ENCODE measurements around the gene ABCB8.
"Not testable (repeated sequence)": the region's sequence is repeated elsewhere in the genome, so short reads cannot be mapped to it uniquely, and the experiment has no call there.

The ABCB8 gene

DNA sequence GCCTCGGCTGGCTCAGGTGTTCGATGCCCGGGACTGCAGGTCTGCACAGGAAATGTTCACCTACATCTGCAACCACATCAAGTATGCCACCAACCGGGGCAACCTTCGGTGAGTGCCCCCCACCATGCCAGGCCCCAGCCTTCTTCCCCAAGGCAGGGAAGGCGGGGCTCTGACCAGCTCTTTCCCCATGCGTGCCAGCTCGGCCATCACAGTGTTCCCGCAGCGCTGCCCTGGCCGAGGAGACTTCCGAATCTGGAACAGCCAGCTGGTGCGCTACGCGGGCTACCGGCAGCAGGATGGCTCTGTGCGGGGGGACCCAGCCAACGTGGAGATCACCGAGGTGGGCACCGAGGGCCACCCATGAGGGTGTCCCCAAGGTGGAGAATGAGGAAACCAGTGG lies 29.9 kb upstream of the ABCB8 start:
- no peak for DNase-seq (ENCODE audit: low spot score)

DNA sequence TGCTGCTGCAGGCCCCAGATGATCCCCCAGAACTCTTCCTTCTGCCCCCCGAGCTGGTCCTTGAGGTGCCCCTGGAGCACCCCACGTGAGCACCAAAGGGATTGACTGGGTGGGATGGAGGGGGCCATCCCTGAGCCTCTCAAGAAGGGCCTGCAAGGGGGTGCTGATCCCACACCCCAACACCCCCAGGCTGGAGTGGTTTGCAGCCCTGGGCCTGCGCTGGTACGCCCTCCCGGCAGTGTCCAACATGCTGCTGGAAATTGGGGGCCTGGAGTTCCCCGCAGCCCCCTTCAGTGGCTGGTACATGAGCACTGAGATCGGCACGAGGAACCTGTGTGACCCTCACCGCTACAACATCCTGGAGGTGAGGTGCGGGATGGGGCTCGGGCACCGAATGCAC lies 29.2 kb upstream of the ABCB8 start:
- no peak for DNase-seq (ENCODE audit: low spot score)

DNA sequence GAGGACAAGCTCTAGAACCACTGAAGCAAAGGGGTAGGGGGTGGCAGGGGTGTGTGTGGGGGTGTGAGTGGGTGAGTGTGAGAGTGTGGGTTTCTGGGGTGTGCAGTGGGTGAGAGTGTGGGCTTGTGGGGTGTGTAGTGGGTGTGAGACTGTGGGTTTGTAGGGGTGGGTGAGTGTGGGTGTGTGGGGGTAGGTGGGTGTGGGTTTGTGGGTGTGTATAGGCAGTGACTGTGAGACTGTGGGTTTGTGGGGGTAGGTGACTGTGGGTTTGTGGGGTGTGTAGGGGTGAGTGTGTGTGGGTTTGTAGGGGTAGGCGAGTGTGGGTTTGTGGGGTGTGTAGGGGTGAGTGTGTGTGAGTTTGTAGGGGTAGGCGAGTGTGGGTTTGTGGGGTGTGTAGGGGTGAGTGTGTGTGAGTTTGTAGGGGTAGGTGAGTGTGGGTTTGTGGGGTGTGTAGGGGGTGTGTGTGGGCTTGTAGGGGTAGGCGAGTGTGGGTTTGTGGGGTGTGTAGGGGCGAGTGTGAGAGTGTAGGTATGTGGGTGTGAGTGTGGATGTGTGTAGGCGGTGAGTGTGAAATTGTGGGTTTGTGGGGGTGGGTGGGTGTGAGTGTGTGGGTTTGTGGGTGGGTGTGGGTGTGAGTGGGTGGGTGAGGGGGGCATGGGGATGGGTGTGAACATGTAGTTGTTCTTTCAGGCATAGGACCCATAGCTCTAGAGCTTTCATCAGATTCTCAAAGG lies 28.6 kb upstream of the ABCB8 start:
- DNase-seq (ENCODE audit: low spot score): no peak

DNA sequence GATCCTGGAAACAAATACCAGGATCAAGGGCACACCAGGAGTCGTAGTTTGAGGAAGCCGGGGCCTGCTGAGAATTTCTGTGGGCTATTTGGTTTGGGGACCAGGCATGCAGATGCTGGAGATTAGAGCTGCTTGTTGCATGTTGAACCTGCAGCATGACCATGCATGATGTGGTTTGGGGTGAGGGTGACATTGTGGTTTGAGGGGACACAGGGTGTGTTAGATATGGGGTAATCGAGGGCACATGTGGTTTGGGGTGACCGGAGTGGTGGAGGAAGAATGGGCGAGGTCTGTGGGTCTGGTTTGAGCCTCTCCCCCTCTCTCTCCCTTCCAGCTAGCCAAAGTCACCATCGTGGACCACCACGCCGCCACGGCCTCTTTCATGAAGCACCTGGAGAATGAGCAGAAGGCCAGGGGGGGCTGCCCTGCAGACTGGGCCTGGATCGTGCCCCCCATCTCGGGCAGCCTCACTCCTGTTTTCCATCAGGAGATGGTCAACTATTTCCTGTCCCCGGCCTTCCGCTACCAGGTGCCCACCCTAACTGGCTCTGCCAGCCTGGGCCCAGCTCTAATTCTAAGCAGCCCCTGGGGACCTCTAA lies 27.3 kb upstream of the ABCB8 start:
- DNase-seq (ENCODE audit: low spot score): no peak

DNA sequence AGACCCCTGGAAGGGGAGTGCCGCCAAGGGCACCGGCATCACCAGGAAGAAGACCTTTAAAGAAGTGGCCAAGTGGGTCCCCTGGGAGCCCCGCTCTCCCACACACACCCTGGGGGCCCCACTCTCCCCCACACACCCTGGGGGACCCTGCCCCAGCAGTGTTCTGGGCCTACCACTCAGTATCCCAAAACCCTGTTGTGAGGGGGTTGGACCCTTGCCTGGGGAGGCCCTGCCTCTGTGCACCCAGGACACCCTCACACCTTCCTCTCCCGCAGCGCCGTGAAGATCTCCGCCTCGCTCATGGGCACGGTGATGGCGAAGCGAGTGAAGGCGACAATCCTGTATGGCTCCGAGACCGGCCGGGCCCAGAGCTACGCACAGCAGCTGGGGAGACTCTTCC lies 26.7 kb upstream of the ABCB8 start:
- no peak for DNase-seq (ENCODE audit: low spot score)

DNA sequence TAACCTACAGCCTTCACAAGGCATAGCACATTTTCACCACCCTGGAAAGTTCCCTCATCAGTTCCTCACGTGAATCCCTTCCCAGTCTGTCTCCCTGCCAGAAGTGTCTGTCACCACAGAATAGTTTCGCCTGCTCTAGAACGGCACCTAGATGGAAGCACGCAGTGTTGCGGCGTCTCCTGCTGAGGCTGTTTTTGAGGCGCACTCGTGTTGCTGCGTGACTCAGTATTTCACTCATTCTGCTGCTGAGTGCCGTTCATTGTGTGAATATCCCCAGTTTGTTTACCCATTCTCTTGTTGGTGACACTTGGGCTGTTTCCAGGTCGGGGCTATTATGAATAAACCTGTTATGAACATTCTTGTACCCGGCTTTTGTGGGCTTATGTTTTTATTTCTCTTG lies 24.7 kb upstream of the ABCB8 start:
- DNase-seq (ENCODE audit: low spot score): no peak

DNA sequence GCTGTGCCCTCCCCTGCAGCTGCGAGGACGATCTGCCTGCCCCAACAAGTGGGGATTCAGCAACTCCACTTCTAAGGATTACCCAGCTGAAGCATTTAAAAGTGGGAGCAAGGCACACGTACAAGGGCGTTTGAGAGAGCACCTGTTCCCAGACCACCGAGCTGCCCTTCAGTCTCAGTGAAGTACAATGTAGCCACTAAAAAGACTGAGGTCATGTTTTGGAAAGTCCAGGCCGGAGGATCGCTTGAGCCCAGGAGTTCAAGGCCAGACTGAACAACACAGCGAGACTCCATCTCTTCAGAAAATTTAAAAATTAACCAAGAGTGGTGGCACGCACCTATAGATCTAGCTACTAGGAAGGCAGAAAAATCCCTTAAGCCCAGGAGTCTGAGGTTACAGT lies 22.7 kb upstream of the ABCB8 start:
- DNase-seq (ENCODE audit: low spot score): no peak

DNA sequence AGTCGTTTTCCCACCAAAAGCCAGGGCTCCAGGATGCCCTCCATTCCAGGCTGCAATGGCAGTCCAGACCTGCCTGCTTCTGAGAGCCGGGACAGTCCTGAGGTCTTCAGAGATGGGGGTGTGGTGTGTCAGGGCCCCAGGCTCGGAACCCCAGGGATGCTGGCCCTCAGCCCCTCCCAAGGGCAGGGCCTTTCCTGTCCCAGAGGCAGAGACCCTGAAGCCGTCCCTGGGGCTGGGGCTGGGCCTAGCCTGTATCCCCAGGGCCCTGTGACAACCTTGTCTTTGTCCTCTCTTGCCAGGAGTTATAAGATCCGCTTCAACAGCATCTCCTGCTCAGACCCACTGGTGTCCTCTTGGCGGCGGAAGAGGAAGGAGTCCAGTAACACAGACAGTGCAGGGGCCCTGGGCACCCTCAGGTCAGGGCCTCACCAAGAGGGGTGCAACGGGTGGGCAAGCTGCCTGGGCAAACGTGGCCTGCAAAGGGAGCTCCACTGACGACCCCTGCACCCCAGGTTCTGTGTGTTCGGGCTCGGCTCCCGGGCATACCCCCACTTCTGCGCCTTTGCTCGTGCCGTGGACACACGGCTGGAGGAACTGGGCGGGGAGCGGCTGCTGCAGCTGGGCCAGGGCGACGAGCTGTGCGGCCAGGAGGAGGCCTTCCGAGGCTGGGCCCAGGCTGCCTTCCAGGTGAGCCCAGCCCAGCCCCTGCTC lies 21.5 kb upstream of the ABCB8 start:
- DNase-seq (ENCODE audit: low spot score): no peak

DNA sequence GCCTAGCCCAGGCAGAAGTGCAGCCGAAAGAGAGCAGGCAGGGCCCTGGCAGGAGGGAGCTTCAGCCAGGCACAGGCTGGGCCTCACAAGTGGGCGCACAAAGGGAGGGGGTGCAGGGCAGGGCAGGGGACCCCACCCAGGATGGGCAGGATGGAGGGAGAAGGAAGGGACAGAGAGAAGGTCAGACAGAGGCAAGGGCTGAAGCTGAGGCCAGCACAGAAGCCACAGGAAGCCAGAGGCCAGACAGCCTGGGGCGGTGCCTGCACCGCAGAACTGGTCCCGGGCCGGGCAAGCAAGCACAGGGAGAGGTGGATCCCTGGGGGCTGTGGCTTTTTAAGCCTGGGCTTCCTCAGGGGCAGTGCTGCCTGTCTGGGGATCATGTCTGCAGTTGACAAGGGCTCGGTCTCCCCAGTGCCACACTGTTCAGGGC lies 20.8 kb upstream of the ABCB8 start:
- no peak for DNase-seq (ENCODE audit: low spot score)

DNA sequence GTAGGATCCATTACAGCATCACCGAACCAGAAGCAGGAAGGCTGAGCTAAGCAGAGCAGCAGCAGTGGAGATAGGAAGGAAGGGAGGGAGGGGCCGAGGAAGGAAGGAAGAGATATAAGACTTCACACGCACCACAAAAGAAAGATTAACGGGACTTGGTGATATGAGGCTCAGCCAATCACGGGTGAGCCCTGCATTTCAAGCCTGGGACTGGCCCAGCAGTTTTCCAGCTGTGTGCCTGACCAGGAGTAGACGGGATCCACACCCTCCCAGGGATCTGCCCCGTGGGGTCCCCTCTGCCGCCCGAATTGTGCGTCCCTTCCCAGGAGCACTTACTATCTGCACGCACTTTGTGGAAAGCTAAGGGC lies 20.1 kb upstream of the ABCB8 start:
- peak; percentile 69 for DNase-seq (ENCODE audit: low spot score)

DNA sequence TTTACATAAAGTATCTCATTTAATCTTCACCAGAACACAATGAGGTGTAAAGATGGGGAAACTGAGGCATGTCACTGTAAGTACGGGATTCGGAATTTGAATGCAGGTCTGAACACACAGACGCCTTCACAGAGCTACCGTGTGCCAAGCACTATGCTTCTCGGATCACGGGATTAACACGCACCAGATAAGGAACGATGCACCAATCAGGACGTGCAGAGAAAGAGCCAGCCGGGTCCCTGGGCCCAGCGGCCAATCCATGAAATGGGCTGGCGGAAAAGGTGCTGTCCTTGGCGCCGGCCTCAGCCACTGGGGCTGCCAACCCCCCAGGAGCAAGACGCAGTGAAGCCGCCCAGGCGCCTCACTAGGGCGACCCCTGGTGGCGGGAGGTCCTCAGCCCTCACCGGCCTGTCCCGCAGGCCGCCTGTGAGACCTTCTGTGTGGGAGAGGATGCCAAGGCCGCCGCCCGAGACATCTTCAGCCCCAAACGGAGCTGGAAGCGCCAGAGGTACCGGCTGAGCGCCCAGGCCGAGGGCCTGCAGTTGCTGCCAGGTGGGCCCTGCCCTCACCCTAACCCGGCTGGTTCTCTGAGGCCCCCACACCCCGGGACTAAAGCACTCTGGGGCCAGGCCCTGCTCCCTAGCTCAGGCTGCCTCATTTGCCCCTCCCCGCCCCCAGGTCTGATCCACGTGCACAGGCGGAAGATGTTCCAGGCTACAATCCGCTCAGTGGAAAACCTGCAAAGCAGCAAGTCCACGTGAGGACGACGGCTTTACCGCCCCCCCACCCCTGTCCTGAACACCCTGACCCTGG lies 19.5 kb upstream of the ABCB8 start:
- DNase-seq (ENCODE audit: low spot score): peak; percentile 70

DNA sequence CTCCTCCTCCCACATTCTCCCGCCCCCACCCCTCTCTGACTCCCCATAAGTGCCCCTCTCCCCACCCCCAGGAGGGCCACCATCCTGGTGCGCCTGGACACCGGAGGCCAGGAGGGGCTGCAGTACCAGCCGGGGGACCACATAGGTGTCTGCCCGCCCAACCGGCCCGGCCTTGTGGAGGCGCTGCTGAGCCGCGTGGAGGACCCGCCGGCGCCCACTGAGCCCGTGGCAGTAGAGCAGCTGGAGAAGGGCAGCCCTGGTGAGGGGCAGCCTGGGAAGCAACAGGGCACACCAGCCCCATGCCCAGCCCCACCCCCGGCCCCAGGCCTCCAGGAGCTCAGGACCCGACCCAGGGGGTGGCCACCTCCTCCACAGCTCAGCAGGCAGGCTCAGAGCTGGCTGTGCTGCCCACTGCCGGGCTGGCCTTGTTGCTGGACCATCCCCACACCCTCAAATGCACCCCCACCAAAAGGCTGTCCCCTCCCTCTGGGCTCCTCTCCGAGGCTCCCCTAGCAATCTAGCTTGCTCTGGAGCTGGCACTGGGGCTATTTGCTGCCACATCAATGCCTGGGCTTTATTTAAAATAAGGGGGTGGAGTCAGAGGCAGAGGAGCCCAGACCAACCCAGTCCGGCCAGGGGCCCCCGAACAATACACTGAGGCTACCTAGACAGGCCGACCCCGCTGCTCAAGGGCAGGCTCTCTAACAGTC lies 18.8 kb upstream of the ABCB8 start:
- no peak for DNase-seq (ENCODE audit: low spot score)

DNA sequence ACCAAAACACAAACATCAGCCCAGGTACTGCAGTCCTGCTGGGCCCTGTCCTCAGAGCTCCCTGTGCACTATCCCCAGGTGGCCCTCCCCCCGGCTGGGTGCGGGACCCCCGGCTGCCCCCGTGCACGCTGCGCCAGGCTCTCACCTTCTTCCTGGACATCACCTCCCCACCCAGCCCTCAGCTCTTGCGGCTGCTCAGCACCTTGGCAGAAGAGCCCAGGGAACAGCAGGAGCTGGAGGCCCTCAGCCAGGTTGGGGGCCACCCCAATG lies 18.3 kb upstream of the ABCB8 start:
- DNase-seq (ENCODE audit: low spot score): no peak

DNA sequence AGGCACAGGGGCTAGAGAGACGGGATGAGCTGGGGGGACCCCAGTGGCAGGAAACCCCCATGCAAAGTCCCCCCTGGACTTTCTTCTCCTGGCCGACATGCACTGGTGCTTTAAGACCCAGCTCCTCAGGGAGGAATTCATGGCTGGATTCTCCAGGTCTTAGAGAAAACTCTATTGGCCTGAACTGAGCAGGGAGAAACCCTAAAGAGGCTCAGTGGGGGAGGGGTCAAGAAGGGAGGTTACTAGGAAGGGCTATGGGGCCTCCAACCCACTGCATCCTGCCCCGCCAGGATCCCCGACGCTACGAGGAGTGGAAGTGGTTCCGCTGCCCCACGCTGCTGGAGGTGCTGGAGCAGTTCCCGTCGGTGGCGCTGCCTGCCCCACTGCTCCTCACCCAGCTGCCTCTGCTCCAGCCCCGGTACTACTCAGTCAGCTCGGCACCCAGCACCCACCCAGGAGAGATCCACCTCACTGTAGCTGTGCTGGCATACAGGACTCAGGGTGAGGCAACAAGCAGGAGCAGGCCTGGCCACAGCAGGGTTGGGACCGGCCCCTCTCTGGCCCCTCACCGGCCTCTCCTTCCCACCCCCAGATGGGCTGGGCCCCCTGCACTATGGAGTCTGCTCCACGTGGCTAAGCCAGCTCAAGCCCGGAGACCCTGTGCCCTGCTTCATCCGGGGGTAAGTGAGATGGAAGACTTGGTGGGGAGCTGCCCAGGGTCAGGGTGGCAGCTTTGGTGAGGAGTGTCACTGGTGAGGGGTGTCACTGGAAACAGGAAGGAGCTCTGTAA lies 17.7 kb upstream of the ABCB8 start:
- DNase-seq (ENCODE audit: low spot score): no peak

DNA sequence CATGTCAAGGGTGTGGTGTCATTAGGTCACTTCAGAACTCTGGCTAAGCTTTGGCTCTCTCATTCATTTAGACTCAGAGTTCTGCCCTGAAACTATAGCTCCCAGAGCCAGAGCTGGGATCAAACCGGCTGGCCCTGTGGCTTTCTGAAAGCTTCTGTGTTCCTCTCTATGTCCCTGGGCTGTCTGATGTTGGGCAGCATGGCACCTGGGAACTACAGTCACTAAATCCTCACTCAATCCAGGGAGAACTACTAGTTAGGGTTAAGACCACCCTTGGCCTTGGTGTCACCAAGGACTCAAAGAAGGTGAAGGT lies 17.2 kb upstream of the ABCB8 start:
- DNase-seq (ENCODE audit: low spot score): no peak

DNA sequence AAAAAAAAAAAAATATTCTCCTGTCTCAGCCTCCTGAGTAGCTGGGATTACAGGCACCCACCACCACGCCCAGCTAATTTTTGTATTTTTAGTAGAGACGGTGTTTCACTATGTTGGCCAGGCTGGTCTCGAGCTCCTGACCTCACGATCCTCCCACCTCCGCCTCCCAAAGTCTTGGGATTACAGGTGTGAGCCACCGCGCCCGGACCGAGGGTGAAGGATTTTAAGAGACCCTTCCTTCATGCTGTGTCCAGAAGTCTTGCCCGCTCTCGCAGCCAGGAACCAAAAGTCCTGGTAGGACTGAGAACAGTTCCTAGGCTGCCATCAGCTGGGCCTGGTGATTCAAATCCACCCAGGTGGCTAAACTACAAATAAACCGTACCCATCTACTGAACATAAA lies 16.6 kb upstream of the ABCB8 start:
- DNase-seq (ENCODE audit: low spot score): not testable (repeated sequence)

DNA sequence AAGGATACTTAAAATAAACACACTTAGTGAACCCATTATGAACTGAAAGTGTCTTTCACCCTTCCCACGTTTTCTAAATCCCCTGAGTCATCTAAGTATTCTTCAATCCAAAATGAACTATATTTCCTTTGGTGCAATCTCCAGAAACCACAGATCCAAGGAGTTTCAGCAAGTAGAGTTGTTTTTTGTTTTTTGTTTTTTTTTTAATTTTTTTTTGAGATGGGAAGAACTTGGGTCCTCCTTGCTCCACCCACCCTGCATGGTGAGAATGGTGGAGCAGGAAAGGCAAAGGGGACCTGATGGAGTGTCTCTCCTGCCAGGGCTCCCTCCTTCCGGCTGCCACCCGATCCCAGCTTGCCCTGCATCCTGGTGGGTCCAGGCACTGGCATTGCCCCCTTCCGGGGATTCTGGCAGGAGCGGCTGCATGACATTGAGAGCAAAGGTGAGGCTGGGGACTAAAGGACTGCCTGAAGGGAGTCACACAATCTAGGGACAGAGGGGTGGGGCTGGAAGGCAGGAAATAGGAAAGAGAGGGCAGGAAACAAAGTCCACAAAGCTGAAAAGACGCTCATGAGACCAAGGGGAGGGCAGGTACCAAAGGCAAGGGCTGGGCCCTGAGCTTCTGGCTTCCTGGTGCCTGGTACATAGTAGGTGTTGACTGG lies 16.1 kb upstream of the ABCB8 start:
- no peak for DNase-seq (ENCODE audit: low spot score)

DNA sequence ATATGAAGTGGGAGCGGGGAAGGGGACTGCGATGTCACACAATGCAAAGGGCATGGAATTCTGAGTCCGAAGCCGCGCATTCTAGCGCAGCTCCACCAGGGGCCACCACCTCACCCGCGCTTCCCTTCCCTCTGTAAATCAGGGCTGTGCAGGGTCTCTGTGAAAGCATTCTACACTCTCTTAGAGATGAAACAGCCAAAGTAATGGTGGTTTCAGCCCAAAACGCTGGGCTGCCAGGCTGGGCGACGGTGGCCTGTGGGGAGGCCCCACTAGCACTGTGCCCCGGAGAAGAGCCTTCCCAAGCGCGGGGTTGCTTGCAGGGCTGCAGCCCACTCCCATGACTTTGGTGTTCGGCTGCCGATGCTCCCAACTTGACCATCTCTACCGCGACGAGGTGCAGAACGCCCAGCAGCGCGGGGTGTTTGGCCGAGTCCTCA lies 15.3 kb upstream of the ABCB8 start:
- no peak for DNase-seq (ENCODE audit: low spot score)

DNA sequence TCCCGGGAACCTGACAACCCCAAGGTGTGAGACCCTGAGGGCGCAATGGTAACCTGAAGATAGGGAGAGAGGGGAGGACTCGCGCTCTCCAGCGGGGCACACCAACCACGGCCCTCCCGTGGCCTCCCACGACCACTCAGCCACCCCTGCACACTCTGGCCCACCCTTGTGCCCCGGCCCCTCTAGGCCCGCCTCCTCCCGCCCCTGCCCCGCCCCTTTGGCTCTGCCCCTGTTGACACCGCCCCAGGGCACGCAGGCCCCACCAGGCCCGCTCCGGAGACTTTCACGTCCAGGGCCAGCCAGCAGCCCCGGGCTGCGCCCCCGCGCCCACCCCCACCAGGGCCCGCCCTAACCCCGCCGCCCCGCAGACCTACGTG lies 14.9 kb upstream of the ABCB8 start:
- DNase-seq (ENCODE audit: low spot score): no peak

DNA sequence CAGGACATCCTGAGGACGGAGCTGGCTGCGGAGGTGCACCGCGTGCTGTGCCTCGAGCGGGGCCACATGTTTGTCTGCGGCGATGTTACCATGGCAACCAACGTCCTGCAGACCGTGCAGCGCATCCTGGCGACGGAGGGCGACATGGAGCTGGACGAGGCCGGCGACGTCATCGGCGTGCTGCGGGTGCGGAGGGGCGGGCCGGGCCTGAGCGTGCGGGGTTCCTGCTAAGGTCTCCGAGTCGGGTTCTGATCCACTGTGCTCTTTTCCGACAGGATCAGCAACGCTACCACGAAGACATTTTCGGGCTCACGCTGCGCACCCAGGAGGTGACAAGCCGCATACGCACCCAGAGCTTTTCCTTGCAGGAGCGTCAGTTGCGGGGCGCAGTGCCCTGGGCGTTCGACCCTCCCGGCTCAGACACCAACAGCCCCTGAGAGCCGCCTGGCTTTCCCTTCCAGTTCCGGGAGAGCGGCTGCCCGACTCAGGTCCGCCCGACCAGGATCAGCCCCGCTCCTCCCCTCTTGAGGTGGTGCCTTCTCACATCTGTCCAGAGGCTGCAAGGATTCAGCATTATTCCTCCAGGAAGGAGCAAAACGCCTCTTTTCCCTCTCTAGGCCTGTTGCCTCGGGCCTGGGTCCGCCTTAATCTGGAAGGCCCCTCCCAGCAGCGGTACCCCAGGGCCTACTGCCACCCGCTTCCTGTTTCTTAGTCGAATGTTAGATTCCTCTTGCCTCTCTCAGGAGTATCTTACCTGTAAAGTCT lies 14.3 kb upstream of the ABCB8 start:
- DNase-seq (ENCODE audit: low spot score): no peak
